ENCODE measurements around the gene CAPN5. TPM values are rescaled to one million over a fixed set of nuclear protein-coding genes. Genes with fewer than 3 reads are reported as not detected.

Gene CAPN5
- total and polyA plus RNA-seq, 11 donors, result 1.1 to 4.5 (median 2.1) TPM

GRCh38 chr11:77038825-77039326 lies 27.9 kb upstream of the CAPN5 start:
- peaks cover 0 to 12% (median 7%) of the 10 kb centered on the region in 12 donors for H3K4me1 ChIP-seq

DNA sequence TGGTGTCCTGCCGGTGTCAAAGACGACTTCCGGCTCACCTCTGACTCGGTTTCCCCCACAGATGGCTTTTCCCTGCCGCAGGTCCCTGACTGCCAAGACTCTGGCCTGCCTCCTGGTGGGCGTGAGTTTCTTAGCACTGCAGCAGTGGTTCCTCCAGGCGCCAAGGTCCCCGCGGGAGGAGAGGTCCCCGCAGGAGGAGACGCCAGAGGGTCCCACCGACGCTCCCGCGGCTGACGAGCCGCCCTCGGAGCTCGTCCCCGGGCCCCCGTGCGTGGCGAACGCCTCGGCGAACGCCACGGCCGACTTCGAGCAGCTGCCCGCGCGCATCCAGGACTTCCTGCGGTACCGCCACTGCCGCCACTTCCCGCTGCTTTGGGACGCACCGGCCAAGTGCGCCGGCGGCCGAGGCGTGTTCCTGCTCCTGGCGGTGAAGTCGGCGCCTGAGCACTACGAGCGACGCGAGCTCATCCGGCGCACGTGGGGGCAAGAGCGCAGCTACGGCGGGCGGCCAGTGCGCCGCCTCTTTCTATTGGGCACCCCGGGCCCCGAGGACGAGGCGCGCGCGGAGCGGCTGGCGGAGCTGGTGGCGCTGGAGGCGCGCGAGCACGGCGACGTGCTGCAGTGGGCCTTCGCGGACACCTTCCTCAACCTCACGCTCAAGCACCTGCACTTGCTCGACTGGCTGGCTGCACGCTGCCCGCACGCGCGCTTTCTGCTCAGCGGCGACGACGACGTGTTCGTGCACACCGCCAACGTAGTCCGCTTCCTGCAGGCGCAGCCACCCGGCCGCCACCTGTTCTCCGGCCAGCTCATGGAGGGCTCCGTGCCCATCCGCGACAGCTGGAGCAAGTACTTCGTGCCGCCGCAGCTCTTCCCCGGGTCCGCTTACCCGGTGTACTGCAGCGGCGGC lies 27.0 kb upstream of the CAPN5 start:
- Histone ChIP-seq H3K27ac (no peak overlapping the region), H3K4me1 (peaks cover 0 to 12% (median 7%) of the 10 kb centered on the region in 12 donors), H3K27me3 (peaks cover 13 to 65% (median 33%) of the 10 kb centered on the region in 9 donors), H3K9me3 (no peaks in the 10 kb centered on the region), H3K4me3 (peak overlapping the region; percentile 3 to 50 (median 39)), H3K36me3 (no peaks in the 10 kb centered on the region)
- DNase-seq (peak in 1 of 5 donors; percentile 31), ATAC-seq (peak in 3 of 4 donors; percentile 24 to 65 (median 43))
- TF ChIP-seq POLR2A (IDR thresholded peaks at IDR 0.05), result no peak
- TF ChIP-seq, protein P1, sequence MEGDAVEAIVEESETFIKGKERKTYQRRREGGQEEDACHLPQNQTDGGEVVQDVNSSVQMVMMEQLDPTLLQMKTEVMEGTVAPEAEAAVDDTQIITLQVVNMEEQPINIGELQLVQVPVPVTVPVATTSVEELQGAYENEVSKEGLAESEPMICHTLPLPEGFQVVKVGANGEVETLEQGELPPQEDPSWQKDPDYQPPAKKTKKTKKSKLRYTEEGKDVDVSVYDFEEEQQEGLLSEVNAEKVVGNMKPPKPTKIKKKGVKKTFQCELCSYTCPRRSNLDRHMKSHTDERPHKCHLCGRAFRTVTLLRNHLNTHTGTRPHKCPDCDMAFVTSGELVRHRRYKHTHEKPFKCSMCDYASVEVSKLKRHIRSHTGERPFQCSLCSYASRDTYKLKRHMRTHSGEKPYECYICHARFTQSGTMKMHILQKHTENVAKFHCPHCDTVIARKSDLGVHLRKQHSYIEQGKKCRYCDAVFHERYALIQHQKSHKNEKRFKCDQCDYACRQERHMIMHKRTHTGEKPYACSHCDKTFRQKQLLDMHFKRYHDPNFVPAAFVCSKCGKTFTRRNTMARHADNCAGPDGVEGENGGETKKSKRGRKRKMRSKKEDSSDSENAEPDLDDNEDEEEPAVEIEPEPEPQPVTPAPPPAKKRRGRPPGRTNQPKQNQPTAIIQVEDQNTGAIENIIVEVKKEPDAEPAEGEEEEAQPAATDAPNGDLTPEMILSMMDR (IDR thresholded peaks at IDR 0.05), result peak in 10 of 12 donors; percentile 13 to 48 (median 36)
- intact Hi-C loops (cut with DNase I), result loop anchor here in 6 of 10 donors (10.0 kb wide), 3 partner anchors 115 to 235 kb away; no protein-coding TSS in a partner anchor
- 8 to 17% (median 13%) methylated on average over 48 to 109 of the region's 109 CpGs for WGBS, 4 donors

More at GRCh38 chr11:77038825-77039326, 27.9 kb upstream of the CAPN5 start:
- intact Hi-C loops (cut with DNase I), result loop anchor here in 3 of 10 donors (10.0 kb wide), 2 partner anchors 114 to 234 kb away; no protein-coding TSS in a partner anchor
- TF ChIP-seq, protein P1 (IDR thresholded peaks at IDR 0.05), result no peak
- no peak for TF ChIP-seq POLR2A (IDR thresholded peaks at IDR 0.05)
- Histone ChIP-seq H3K9me3 (no peaks in the 10 kb centered on the region), H3K27me3 (peaks cover 13 to 64% (median 33%) of the 10 kb centered on the region in 9 donors), H3K4me3 (no peak overlapping the region), H3K36me3 (no peaks in the 10 kb centered on the region), H3K27ac (no peak overlapping the region)
- ATAC-seq, result no peak
- DNase-seq, result no peak
- WGBS, 4 donors, result 72 to 77% (median 73%) methylated on average over 16 of the region's 16 CpGs

DNA sequence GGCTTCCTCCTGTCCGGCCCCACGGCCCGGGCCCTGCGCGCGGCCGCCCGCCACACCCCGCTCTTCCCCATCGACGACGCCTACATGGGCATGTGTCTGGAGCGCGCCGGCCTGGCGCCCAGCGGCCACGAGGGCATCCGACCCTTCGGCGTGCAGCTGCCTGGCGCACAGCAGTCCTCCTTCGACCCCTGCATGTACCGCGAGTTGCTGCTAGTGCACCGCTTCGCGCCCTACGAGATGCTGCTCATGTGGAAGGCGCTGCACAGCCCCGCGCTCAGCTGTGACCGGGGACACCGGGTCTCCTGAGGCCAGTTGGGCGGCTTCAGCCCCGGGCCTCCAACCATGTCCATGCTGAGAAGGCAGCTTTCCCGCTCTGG lies 26.4 kb upstream of the CAPN5 start:
- WGBS, 4 donors, result 66 to 94% (median 71%) methylated on average over 11 to 37 of the region's 37 CpGs

More for the DNA sequence above, 26.4 kb upstream of the CAPN5 start:
- Histone ChIP-seq H3K27ac (no peak overlapping the region), H3K36me3 (no peaks in the 10 kb centered on the region), H3K27me3 (peaks cover 13 to 71% (median 39%) of the 10 kb centered on the region in 9 donors), H3K4me3 (peak overlapping the region in 1 of 12 donors; percentile 41), H3K9me3 (no peaks in the 10 kb centered on the region), H3K4me1 (peaks cover 0 to 12% (median 7%) of the 10 kb centered on the region in 12 donors)
- no peak for TF ChIP-seq POLR2A (IDR thresholded peaks at IDR 0.05)
- TF ChIP-seq, protein P1 (IDR thresholded peaks at IDR 0.05), result no peak
- intact Hi-C loops (cut with DNase I), result loop anchor here in 4 of 10 donors (10.0 kb wide), 2 partner anchors 116 to 154 kb away; no protein-coding TSS in a partner anchor
- DNase-seq (no peak), ATAC-seq (no peak)
